Ramos (cell line): Measurements from ENCODE around the gene ACOD1.
"Not testable (repeated sequence)": the region's sequence is repeated elsewhere in the genome, so short reads cannot be mapped to it uniquely, and the experiment has no call there.

ENCODE experiments used
- in situ Hi-C: fragments of 300-500 bp; cut with MboI; formaldehyde crosslinking; loops from one replicate; pipeline ENCODE4 v1.14.3; 2022; ENCODE audit warnings: low sequenced_read_pairs; ENCODE audit not compliant: unreplicated experiment

The ACOD1 gene

GRCh38 chr13:76948149-76948548 is at the start of gene ACOD1:
TSS of gene ACOD1 (plus strand) at chr13:76948511. CDS start at chr13:76948559, 48 bp downstream.
- in situ Hi-C loops: no loop called here

- in situ Hi-C loops: not testable (repeated sequence)
These were observed 49.2 kb upstream of the ACOD1 start for GRCh38 chr13:76899066-76899465.

- in situ Hi-C loops: loop anchor here (10.0 kb wide), 1 partner anchor 1029 kb away; no protein-coding TSS in a partner anchor
These were observed 44.7 kb upstream of the ACOD1 start for GRCh38 chr13:76903544-76904162.

- in situ Hi-C loops: loop anchor here (10.0 kb wide), 1 partner anchor 1030 kb away; no protein-coding TSS in a partner anchor
These were observed 43.8 kb upstream of the ACOD1 start for GRCh38 chr13:76904507-76904906.

- in situ Hi-C loops: no loop called here
These were observed 35.8 kb upstream of the ACOD1 start for GRCh38 chr13:76912476-76912875.

- in situ Hi-C loops: no loop called here
These were observed 34.4 kb upstream of the ACOD1 start for GRCh38 chr13:76913898-76914297.

GRCh38 chr13:76917095-76917494 is 31.2 kb upstream of the ACOD1 start:
- in situ Hi-C loops: no loop called here

- in situ Hi-C loops: not testable (repeated sequence)
These were observed 30.4 kb upstream of the ACOD1 start for GRCh38 chr13:76917755-76918481.

GRCh38 chr13:76921516-76921915 is 26.8 kb upstream of the ACOD1 start:
- in situ Hi-C loops: no loop called here

GRCh38 chr13:76925115-76925514 is 23.2 kb upstream of the ACOD1 start:
- in situ Hi-C loops: no loop called here

- in situ Hi-C loops: no loop called here
These were observed 20.4 kb upstream of the ACOD1 start for GRCh38 chr13:76927955-76928354.

- in situ Hi-C loops: no loop called here
These were observed 19.9 kb upstream of the ACOD1 start for GRCh38 chr13:76928456-76928855.

GRCh38 chr13:76929320-76929719 is 19.0 kb upstream of the ACOD1 start:
- in situ Hi-C loops: no loop called here

- in situ Hi-C loops: no loop called here
These were observed 18.4 kb upstream of the ACOD1 start for GRCh38 chr13:76929851-76930374.

GRCh38 chr13:76932076-76932475 is 16.2 kb upstream of the ACOD1 start:
- in situ Hi-C loops: no loop called here

- in situ Hi-C loops: no loop called here
These were observed 13.6 kb upstream of the ACOD1 start for GRCh38 chr13:76934671-76935070.

GRCh38 chr13:76936763-76937162 is 11.5 kb upstream of the ACOD1 start:
- in situ Hi-C loops: no loop called here

- in situ Hi-C loops: no loop called here
These were observed 11.0 kb upstream of the ACOD1 start for GRCh38 chr13:76937281-76937820.

- in situ Hi-C loops: no loop called here
These were observed 9.1 kb upstream of the ACOD1 start for GRCh38 chr13:76939215-76939614.

GRCh38 chr13:76942363-76942762 is 5.9 kb upstream of the ACOD1 start:
- in situ Hi-C loops: no loop called here

GRCh38 chr13:76943646-76944045 is 4.7 kb upstream of the ACOD1 start:
- in situ Hi-C loops: no loop called here
